Measurements from ENCODE around the gene BOC.

Gene BOC

DNA sequence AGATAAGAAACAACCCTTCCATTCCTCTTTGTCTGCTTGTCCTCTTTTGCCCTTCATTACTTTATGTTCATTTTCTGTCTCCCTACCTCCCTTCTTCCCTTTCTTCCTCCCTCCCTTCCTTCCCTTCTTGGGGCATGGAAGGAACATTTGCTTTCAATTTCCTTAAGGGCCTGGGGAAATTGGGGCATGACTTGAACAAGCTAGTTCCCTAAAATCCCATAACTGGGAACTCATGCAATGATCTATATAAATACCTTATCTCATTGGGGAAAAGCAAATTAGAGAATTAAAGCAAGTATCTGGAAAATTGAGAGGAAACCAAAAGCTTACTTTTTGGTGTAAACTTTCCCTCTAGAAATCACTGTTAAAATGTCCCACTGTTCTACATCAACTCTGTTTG, 35.7 kb downstream of the BOC start:
- in situ Hi-C loops (cut with MboI; ENCODE audit: low pct_unique_long_range_greater_than_20kb, low sequenced_read_pairs, unreplicated experiment) = no loop called here
- TF ChIP-seq, protein P1, sequence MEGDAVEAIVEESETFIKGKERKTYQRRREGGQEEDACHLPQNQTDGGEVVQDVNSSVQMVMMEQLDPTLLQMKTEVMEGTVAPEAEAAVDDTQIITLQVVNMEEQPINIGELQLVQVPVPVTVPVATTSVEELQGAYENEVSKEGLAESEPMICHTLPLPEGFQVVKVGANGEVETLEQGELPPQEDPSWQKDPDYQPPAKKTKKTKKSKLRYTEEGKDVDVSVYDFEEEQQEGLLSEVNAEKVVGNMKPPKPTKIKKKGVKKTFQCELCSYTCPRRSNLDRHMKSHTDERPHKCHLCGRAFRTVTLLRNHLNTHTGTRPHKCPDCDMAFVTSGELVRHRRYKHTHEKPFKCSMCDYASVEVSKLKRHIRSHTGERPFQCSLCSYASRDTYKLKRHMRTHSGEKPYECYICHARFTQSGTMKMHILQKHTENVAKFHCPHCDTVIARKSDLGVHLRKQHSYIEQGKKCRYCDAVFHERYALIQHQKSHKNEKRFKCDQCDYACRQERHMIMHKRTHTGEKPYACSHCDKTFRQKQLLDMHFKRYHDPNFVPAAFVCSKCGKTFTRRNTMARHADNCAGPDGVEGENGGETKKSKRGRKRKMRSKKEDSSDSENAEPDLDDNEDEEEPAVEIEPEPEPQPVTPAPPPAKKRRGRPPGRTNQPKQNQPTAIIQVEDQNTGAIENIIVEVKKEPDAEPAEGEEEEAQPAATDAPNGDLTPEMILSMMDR (IDR thresholded peaks at IDR 0.05; ENCODE audit: extremely low read depth, insufficient read depth, missing control alignments) = no peak
- no peak for DNase-seq (ENCODE audit: low spot score)

DNA sequence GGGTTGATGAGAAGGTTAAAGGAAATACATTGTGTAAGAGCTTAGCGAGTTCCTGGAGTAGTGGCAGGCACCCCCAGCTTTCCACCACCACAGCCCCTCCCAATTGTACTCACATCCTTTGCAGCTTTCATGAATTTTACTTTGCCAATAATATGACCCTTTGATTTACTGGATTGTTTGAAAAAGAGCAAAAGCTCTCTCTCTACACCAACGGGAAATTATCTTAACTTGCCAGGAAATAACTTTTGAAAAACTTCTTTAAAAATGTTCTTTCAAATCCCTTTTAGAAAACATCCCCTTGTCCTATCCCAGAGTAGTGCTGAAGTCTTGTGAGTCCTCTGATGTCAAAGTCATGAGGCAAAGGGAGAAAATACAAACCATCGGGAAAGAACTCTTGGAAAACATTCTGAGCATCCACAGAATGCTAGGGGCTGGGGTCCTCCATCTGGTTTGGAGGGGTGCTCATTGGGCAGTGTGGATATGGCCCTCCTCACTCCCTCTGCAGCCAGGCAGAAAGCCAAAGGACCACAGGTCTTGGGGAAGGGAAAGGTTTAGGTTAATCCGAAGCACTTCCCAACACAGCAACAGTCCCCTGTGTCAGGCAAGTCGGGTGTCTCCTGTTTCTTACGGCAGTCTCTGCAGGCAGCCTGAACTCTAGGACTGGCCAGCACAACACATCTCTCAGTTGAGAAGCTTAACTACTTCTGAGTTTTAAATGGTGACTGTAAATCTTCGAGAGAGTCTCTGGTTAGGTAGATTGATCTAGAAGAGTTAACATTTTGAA, 36.5 kb downstream of the BOC start:
- in situ Hi-C loops (cut with MboI; ENCODE audit: low pct_unique_long_range_greater_than_20kb, low sequenced_read_pairs, unreplicated experiment) = no loop called here
- TF ChIP-seq, protein P1 (IDR thresholded peaks at IDR 0.05; ENCODE audit: extremely low read depth, insufficient read depth, missing control alignments) = no peak
- DNase-seq (ENCODE audit: low spot score) = no peak

DNA sequence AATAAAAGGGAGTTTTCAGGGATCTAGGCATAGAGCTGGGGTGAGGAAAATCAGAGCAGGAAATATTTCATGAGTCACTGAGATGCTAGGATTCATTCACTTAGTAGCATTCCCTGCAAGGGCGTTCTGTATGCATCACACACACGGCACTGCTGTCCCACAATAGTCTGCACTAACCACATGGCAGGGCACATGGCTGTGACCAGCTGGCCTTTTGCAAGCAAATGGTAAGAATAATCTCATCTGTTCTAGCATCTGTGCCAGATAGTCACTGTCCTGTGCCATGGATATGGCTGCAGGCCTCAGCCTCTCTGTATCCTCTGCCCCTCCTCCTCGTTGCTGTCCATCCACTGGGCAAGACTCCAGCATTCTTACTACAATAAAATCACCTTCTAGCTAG, 37.8 kb downstream of the BOC start:
- no peak for DNase-seq (ENCODE audit: low spot score)
- in situ Hi-C loops (cut with MboI; ENCODE audit: low pct_unique_long_range_greater_than_20kb, low sequenced_read_pairs, unreplicated experiment) = no loop called here
- TF ChIP-seq, protein P1 (IDR thresholded peaks at IDR 0.05; ENCODE audit: extremely low read depth, insufficient read depth, missing control alignments) = no peak

DNA sequence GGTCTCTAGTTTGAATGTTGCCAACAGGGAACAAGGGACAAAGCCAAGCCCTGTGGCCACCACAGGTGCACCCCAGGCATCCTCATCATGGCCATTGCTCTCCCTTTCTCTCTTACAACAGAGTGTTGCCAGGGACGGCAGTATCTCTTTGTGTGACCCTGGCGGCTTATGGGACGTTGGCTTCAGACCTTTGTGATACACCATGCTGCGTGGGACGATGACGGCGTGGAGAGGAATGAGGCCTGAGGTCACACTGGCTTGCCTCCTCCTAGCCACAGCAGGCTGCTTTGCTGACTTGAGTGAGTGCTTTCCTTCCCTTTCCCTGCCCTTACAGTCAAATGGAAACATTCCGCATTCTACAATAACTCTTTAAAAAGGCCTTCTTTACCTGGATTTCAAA, 38.2 kb downstream of the BOC start:
- DNase-seq (ENCODE audit: low spot score) = no peak
- TF ChIP-seq, protein P1 (IDR thresholded peaks at IDR 0.05; ENCODE audit: extremely low read depth, insufficient read depth, missing control alignments) = no peak
- in situ Hi-C loops (cut with MboI; ENCODE audit: low pct_unique_long_range_greater_than_20kb, low sequenced_read_pairs, unreplicated experiment) = no loop called here

DNA sequence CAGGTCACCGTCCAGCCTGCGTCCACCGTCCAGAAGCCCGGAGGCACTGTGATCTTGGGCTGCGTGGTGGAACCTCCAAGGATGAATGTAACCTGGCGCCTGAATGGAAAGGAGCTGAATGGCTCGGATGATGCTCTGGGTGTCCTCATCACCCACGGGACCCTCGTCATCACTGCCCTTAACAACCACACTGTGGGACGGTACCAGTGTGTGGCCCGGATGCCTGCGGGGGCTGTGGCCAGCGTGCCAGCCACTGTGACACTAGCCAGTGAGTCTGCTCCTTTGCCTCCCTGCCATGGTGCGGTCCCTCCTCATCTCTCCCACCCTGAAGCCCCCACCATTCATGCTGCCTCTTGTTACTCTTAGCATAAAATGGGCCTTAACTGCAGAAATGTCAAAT, 39.2 kb downstream of the BOC start:
- in situ Hi-C loops (cut with MboI; ENCODE audit: low pct_unique_long_range_greater_than_20kb, low sequenced_read_pairs, unreplicated experiment) = no loop called here
- no peak for DNase-seq (ENCODE audit: low spot score)
- TF ChIP-seq, protein P1 (IDR thresholded peaks at IDR 0.05; ENCODE audit: extremely low read depth, insufficient read depth, missing control alignments) = no peak

DNA sequence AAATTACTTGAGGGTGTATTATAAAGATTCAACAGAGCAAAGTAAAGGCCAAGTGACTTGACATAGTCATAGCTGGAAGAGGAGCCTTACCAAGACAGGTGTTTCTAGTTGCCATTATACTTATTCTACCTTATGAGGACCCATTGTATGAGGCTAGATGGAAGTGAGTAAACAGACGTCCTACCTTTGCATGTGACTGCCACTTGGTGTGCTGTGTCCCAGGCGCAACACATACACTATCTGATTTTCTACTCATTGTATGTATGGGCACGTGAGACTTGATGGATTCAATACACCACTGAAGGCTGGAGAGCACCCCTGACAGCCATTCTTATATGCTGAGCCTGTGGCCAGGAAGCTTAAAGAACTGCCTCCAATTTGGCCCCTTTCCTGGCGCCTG, 40.5 kb downstream of the BOC start:
- in situ Hi-C loops (cut with MboI; ENCODE audit: low pct_unique_long_range_greater_than_20kb, low sequenced_read_pairs, unreplicated experiment) = no loop called here
- DNase-seq (ENCODE audit: low spot score) = no peak
- TF ChIP-seq, protein P1 (IDR thresholded peaks at IDR 0.05; ENCODE audit: extremely low read depth, insufficient read depth, missing control alignments) = no peak
